Measurements from ENCODE around the gene CXCL11.

DNA sequence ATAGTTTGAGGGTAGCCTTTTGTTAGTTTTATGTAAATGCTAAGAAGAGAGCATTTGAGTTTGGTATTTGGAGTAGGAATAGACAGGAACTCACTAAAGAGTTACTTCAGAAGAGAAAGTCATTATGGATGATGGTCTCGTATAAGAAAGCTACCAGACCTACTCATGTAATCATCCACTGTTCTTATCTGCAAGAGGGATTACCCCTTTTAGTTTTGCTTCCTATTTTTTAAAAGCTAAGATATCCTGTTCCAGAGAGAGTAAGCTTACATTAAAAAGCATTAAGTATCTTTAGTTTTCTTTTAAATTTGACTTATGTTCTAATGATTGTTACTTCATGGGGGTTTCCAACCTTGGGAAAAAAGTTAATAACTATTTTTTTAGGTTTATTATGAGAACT is 26.1 kb upstream of the CXCL11 start:
- TF ChIP-seq ZNF324 (CRISPR knock-in tag; IDR thresholded peaks at IDR 0.05) (no peak), YY1 (IDR thresholded peaks at IDR 0.05; ENCODE audit: borderline replicate concordance in 1 of 3, control insufficient read depth in 1 of 3, extremely low read depth in 1 of 3, insufficient read depth in 3 of 3, insufficient read length in 1 of 3, insufficient replicate concordance in 2 of 3, low read depth in 1 of 3, low read length in 2 of 3) (no peak), MEF2A (IDR thresholded peaks at IDR 0.05; ENCODE audit: control insufficient read depth, low read depth, low read length) (no peak), EZH2 (IDR thresholded peaks at IDR 0.05; ENCODE audit: borderline replicate concordance, low read depth, low read length) (no peak), CTCF (IDR thresholded peaks at IDR 0.05 in 2 of 3, conservative IDR thresholded peaks at IDR 0.05 in 1 of 3; ENCODE audit: insufficient read depth in 2 of 3, low read depth in 1 of 3, low read length in 3 of 3) (no peak), POLR2A (conservative IDR thresholded peaks at IDR 0.05) (no peak), FOXA1 (IDR thresholded peaks at IDR 0.05; ENCODE audit: borderline replicate concordance) (no peak)
